GM23338 (cell line): ENCODE data around the gene EFNB2.

Experiments used
- CREB1 ChIP-seq: fragments of 250-450 bp; sonication (Bioruptor Pico); IDR thresholded peaks from 2 replicates; pipeline ENCODE4 v1.5.0; 2020; ENCODE audit warnings: low read depth, mild to moderate bottlenecking, moderate library complexity
- EZH2 ChIP-seq: fragments of 200-600 bp; sonication (generic); IDR thresholded peaks from one replicate; pipeline ENCODE4 v1.8.0; 2017; ENCODE audit warnings: antibody characterized with exemption, mild to moderate bottlenecking, low read depth; ENCODE audit not compliant: unreplicated experiment
- EZH2phosphoT487 ChIP-seq: fragments of 200-600 bp; sonication (generic); IDR thresholded peaks from one replicate; pipeline ENCODE4 v1.8.1; 2018; ENCODE audit warnings: antibody characterized with exemption; ENCODE audit not compliant: unreplicated experiment
- JUNB ChIP-seq: IDR thresholded peaks from one replicate; pipeline ENCODE4 v1.6.1; 2016; ENCODE audit warnings: antibody characterized with exemption; ENCODE audit not compliant: unreplicated experiment
- POLR2AphosphoS5 ChIP-seq: IDR thresholded peaks from 2 replicates; pipeline ENCODE4 v1.6.1; 2016; ENCODE audit warnings: antibody characterized with exemption, low read depth
- TF ChIP-seq, protein P1 (sequence below), 2 experiments: fragments of 200-600 bp in 1 of 2; sonication (generic) in 1 of 2; conservative IDR thresholded peaks; 2 replicates each; pipeline versions ENCODE4 v1.5.1 to v1.6.1; 2016 to 2017; ENCODE audit warnings: antibody characterized with exemption in 2 of 2, low read depth in 2 of 2, mild to moderate bottlenecking in 2 of 2, moderate library complexity in 1 of 2
- TF ChIP-seq, protein P2 (sequence below): IDR thresholded peaks from one replicate; pipeline ENCODE4 v1.6.1; 2018; ENCODE audit warnings: antibody characterized with exemption; ENCODE audit not compliant: unreplicated experiment

DNA sequence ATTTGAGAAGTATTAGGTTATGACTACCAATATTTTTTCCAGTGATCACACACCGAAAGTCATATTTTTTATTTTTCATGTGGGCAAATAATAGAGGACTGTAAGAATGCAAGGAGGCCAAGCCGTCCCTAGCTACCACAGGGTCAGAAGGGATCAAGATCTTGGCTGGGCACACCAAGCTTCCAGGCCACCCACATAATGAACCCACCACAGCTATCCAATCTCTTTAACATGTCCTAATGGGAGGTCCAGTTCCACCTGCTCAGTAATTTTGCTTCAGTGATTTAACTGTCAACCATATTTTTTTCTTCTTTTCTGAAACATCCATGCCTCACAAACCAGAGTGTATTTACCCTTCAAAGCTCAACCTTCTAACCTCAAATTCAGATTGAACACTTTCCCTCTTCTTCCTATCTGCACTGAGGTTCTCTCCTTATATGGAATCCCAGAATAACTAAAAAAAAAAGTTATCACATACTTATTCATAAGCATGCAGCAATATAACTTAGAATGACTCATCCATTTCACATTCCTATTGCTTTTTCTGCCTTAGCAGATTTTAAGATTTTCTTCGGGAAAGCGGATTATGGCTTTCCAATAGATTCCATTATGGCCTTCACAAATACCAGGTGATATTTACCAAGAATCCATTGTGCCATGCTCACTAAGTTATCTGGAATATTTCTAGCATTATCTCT, 20.3 kb upstream of the EFNB2 start:
- TF ChIP-seq, protein P1, sequence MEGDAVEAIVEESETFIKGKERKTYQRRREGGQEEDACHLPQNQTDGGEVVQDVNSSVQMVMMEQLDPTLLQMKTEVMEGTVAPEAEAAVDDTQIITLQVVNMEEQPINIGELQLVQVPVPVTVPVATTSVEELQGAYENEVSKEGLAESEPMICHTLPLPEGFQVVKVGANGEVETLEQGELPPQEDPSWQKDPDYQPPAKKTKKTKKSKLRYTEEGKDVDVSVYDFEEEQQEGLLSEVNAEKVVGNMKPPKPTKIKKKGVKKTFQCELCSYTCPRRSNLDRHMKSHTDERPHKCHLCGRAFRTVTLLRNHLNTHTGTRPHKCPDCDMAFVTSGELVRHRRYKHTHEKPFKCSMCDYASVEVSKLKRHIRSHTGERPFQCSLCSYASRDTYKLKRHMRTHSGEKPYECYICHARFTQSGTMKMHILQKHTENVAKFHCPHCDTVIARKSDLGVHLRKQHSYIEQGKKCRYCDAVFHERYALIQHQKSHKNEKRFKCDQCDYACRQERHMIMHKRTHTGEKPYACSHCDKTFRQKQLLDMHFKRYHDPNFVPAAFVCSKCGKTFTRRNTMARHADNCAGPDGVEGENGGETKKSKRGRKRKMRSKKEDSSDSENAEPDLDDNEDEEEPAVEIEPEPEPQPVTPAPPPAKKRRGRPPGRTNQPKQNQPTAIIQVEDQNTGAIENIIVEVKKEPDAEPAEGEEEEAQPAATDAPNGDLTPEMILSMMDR (conservative IDR thresholded peaks at IDR 0.05; ENCODE audit: low read depth in 2 of 2), result no peak
- TF ChIP-seq EZH2phosphoT487, result no peak
- TF ChIP-seq, protein P2, sequence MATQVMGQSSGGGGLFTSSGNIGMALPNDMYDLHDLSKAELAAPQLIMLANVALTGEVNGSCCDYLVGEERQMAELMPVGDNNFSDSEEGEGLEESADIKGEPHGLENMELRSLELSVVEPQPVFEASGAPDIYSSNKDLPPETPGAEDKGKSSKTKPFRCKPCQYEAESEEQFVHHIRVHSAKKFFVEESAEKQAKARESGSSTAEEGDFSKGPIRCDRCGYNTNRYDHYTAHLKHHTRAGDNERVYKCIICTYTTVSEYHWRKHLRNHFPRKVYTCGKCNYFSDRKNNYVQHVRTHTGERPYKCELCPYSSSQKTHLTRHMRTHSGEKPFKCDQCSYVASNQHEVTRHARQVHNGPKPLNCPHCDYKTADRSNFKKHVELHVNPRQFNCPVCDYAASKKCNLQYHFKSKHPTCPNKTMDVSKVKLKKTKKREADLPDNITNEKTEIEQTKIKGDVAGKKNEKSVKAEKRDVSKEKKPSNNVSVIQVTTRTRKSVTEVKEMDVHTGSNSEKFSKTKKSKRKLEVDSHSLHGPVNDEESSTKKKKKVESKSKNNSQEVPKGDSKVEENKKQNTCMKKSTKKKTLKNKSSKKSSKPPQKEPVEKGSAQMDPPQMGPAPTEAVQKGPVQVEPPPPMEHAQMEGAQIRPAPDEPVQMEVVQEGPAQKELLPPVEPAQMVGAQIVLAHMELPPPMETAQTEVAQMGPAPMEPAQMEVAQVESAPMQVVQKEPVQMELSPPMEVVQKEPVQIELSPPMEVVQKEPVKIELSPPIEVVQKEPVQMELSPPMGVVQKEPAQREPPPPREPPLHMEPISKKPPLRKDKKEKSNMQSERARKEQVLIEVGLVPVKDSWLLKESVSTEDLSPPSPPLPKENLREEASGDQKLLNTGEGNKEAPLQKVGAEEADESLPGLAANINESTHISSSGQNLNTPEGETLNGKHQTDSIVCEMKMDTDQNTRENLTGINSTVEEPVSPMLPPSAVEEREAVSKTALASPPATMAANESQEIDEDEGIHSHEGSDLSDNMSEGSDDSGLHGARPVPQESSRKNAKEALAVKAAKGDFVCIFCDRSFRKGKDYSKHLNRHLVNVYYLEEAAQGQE, result no peak
- no peak for TF ChIP-seq JUNB
- no peak for TF ChIP-seq POLR2AphosphoS5
- TF ChIP-seq EZH2, result no peak
- TF ChIP-seq CREB1 (CRISPR knock-in tag), result no peak
